Measurements from ENCODE around the gene ESR2. TPM values are rescaled to one million over a fixed set of nuclear protein-coding genes. Genes with fewer than 3 reads are reported as not detected.

Gene ESR2
- total RNA-seq, 1 donor from 2014 or later: under 0.01 TPM

DNA sequence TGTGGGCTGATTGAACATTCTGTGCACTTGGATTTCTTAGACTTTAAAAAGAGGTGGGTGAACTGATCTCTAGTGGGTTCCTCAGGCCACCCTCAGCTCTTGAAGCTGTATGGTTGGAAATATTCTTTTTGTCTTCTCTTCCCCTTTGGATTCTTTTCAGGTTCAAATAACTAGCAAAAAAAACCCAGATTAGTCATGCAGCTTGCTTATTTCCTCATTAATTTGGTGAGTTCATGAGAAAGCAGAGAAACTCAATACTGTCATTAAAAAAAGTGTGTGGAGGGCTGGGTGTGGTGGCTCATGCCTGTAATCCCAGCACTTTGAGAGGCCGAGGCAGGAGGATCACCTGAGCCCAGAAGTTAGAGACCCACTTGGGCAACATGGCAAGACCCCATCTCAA, 183.4 kb downstream of the ESR2 start:
- FAIRE-seq (no peak), DNase-seq (ENCODE audit: low read depth) (peak; percentile 80)
- H3K36me3 ChIP-seq (ENCODE audit: control insufficient read depth, insufficient read depth, low read length): peaks cover 3% of the 10 kb centered on the region
- H3K4me3 ChIP-seq (ENCODE audit: low read depth, low read length): no peak overlapping the region
- TF ChIP-seq, protein P1, sequence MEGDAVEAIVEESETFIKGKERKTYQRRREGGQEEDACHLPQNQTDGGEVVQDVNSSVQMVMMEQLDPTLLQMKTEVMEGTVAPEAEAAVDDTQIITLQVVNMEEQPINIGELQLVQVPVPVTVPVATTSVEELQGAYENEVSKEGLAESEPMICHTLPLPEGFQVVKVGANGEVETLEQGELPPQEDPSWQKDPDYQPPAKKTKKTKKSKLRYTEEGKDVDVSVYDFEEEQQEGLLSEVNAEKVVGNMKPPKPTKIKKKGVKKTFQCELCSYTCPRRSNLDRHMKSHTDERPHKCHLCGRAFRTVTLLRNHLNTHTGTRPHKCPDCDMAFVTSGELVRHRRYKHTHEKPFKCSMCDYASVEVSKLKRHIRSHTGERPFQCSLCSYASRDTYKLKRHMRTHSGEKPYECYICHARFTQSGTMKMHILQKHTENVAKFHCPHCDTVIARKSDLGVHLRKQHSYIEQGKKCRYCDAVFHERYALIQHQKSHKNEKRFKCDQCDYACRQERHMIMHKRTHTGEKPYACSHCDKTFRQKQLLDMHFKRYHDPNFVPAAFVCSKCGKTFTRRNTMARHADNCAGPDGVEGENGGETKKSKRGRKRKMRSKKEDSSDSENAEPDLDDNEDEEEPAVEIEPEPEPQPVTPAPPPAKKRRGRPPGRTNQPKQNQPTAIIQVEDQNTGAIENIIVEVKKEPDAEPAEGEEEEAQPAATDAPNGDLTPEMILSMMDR (IDR thresholded peaks at IDR 0.05; ENCODE audit: insufficient read depth, low read length, severe bottlenecking): no peak
- no peaks in the 10 kb centered on the region for H3K27me3 ChIP-seq (ENCODE audit: control insufficient read depth, insufficient read depth, low read length)

- Histone ChIP-seq H3K4me3 (ENCODE audit: low read depth, low read length) (no peak overlapping the region), H3K36me3 (ENCODE audit: control insufficient read depth, insufficient read depth, low read length) (peaks cover 3% of the 10 kb centered on the region), H3K27me3 (ENCODE audit: control insufficient read depth, insufficient read depth, low read length) (no peaks in the 10 kb centered on the region)
- TF ChIP-seq, protein P1 (IDR thresholded peaks at IDR 0.05; ENCODE audit: insufficient read depth, low read length, severe bottlenecking): no peak
- DNase-seq (ENCODE audit: low read depth) (peak; percentile 54), FAIRE-seq (no peak)
Observed at GRCh38 chr14:64109819-64110554, 184.2 kb downstream of the ESR2 start.

- H3K4me3 ChIP-seq (ENCODE audit: low read depth, low read length): no peak overlapping the region
- peak; percentile 28 for FAIRE-seq
- DNase-seq (ENCODE audit: low read depth): no peak
- no peaks in the 10 kb centered on the region for H3K27me3 ChIP-seq (ENCODE audit: control insufficient read depth, insufficient read depth, low read length)
- H3K36me3 ChIP-seq (ENCODE audit: control insufficient read depth, insufficient read depth, low read length): no peaks in the 10 kb centered on the region
- TF ChIP-seq, protein P1 (IDR thresholded peaks at IDR 0.05; ENCODE audit: insufficient read depth, low read length, severe bottlenecking): no peak
Observed at GRCh38 chr14:64107438-64107837, 186.7 kb downstream of the ESR2 start.

DNA sequence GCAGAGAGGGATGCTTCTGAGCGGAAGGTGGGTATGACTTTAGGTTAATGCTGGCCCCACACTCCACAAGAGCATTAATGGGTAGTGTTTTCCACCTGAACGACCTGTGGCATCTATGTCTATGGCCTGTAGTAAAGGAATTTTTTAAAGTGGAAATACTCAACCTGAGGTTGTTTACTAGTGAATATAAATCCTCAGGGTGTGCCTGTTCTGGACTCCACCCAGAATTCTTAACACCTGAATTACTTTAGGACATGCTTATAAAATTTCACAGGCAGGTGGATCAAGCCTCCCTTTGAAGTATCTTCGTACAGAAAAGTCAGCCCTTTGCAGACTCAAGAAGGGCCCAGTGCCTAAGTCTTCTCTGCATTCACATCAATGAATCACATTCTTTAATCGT, 196.1 kb downstream of the ESR2 start:
- FAIRE-seq (no peak), DNase-seq (ENCODE audit: low read depth) (no peak)
- Histone ChIP-seq H3K4me3 (ENCODE audit: low read depth, low read length) (no peak overlapping the region), H3K36me3 (ENCODE audit: control insufficient read depth, insufficient read depth, low read length) (peaks cover 3% of the 10 kb centered on the region), H3K27me3 (ENCODE audit: control insufficient read depth, insufficient read depth, low read length) (no peaks in the 10 kb centered on the region)
- TF ChIP-seq, protein P1 (IDR thresholded peaks at IDR 0.05; ENCODE audit: insufficient read depth, low read length, severe bottlenecking): no peak

DNA sequence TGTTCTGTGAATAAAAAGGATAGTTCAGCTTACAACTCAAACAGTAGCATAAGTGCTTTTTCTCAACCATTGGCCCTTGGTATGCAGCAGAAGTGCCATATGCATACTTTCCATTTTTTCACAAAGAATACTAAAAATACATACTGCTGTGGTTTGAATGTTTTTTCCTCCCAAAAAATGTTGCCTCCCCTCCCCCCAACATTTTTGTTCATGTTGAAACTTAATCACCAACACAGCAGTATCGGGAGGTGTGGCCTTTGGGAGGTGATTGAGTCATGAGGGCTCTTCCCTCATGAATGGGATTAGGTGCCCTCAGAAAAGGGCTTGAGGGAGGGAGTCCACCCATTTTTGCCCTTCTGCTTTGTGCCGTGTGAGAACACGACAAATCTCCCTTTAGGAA, 198.6 kb downstream of the ESR2 start:
- TF ChIP-seq, protein P1 (IDR thresholded peaks at IDR 0.05; ENCODE audit: insufficient read depth, low read length, severe bottlenecking): no peak
- no peaks in the 10 kb centered on the region for H3K36me3 ChIP-seq (ENCODE audit: control insufficient read depth, insufficient read depth, low read length)
- DNase-seq (ENCODE audit: low read depth) (peak; percentile 87), FAIRE-seq (no peak)
- no peaks in the 10 kb centered on the region for H3K27me3 ChIP-seq (ENCODE audit: control insufficient read depth, insufficient read depth, low read length)
- no peak overlapping the region for H3K4me3 ChIP-seq (ENCODE audit: low read depth, low read length)

- no peak for FAIRE-seq
- no peaks in the 10 kb centered on the region for H3K36me3 ChIP-seq (ENCODE audit: control insufficient read depth, insufficient read depth, low read length)
Observed at GRCh38 chr14:64092940-64093339, 201.2 kb downstream of the ESR2 start.

More at GRCh38 chr14:64092940-64093339, 201.2 kb downstream of the ESR2 start:
- Histone ChIP-seq H3K4me3 (ENCODE audit: low read depth, low read length) (no peak overlapping the region), H3K27me3 (ENCODE audit: control insufficient read depth, insufficient read depth, low read length) (no peaks in the 10 kb centered on the region)
- DNase-seq (ENCODE audit: low read depth): peak; percentile 31
- TF ChIP-seq, protein P1 (IDR thresholded peaks at IDR 0.05; ENCODE audit: insufficient read depth, low read length, severe bottlenecking): no peak
